Activated CD8-positive, alpha-beta memory T cell treated with anti-CD3 and anti-CD28 coated beads for 36 hours (primary cell): Measurements from ENCODE around the gene MS4A12. TPM values are rescaled to one million over a fixed set of nuclear protein-coding genes. Genes with fewer than 3 reads are reported as not detected.
"Not testable (repeated sequence)": the region's sequence is repeated elsewhere in the genome, so short reads cannot be mapped to it uniquely, and the experiment has no call there.

Source experiments
- CTCF ChIA-PET: fragments of 350-600 bp; sonication (Branson Sonifier 250); formaldehyde crosslinking; loops from one replicate; lab custom pipeline; 2021; ENCODE audit warnings: antibody characterized with exemption; lab: Charles Lee
- POLR2A ChIA-PET: fragments of 350-600 bp; sonication (Branson Sonifier 250); formaldehyde crosslinking; loops from one replicate; lab custom pipeline; 2021; ENCODE audit warnings: antibody characterized with exemption; lab: Charles Lee
- total RNA-seq, 2 experiments: library from RNA; stranded (reverse); gene quantifications; one replicate each; pipeline ENCODE4 v1.2.3, GENCODE V29; 2021

The MS4A12 gene, protein sequence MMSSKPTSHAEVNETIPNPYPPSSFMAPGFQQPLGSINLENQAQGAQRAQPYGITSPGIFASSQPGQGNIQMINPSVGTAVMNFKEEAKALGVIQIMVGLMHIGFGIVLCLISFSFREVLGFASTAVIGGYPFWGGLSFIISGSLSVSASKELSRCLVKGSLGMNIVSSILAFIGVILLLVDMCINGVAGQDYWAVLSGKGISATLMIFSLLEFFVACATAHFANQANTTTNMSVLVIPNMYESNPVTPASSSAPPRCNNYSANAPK
- total RNA-seq, result not detected

DNA sequence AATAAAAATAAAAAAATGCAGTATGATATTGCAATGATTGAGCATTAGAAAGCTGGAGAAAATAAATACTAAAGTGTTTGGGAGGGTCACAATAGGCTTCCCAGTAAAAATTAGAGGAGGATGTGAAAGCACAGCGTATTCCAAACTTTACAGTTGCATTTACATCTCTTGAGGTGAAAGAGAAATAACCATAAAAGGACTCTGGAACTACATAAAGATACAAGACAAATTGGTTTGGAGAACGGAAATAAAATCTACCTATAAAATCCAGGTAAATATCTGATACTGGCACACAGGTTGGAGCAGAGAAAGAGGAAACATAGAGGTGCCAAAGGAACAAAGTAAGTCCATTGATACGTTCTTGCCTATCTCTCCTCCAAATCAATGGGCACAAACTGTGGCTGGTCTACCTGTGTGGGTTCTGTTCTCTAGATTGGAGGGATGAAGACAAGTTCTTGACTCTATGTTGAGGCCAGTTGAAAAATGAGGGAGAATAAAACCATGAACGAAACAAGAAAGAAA, at the start of gene MS4A12:
Gene MS4A12 (plus strand): TSS at position 291 of the 522 bp plus-strand sequence. CDS start 4,541 bp downstream, outside the sequence.
- ChIA-PET CTCF (no interaction called here), POLR2A (interaction anchor here (0.6 kb wide), 1 partner anchor 372 kb away, joined by 4 read pairs; no protein-coding TSS in a partner anchor)

DNA sequence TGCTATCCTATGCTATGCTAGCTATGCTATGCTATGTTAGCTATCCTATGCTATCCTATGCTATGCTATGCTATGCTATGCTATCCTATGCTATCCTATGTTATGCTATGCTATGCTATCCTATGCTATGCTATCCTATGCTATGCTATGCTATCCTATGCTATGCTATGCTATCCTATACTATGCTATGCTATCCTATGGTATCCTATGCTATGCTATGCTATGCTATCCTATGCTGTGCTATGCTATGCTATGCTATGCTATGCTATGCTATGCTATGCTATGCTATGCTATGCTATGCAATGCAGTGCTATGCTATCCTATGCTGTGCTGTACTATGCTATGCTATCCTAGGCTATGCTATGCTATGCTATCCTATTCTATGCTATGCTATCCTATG, 45.5 kb upstream of the MS4A12 start:
- ChIA-PET CTCF (no interaction called here), POLR2A (no interaction called here)

DNA sequence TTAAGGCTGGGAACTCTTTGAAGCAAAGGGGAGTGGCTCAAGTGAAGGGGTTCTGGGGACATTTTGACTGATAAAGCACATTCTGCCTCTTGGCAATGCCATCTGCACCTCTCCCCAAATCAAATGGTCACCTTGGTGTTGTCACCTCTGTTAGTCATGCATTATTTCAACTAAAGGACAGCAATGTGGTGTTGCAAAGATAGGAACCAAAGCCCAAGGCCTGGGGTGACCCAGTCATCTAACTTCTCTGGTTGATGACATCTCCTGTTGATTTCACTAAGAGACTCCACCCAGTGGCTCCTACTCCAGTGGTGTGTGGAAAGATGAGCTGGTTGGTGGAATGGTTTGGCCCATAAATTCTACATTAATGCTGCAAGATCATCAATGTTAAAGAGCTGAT, 44.7 kb upstream of the MS4A12 start:
- CTCF ChIA-PET, result no interaction called here
- POLR2A ChIA-PET, result no interaction called here

DNA sequence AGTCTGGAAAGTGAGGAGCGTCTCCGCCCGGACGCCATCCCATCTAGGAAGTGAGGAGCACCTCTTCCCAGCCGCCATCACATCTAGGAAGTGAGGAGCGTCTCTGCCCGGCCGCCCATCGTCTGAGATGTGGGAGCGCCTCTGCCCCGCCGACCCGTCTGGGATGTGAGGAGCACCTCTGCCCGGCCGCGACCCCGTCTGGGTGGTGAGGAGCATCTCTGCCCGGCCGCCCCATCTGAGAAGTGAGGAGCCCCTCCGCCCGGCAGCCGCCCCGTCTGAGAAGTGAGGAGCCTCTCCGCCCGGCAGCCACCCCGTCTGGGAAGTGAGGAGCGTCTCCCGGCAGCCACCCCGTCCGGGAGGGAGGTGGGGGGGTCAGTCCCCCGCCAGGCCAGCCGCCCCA, 41.4 kb upstream of the MS4A12 start:
- POLR2A ChIA-PET, CTCF ChIA-PET: not testable (repeated sequence)

DNA sequence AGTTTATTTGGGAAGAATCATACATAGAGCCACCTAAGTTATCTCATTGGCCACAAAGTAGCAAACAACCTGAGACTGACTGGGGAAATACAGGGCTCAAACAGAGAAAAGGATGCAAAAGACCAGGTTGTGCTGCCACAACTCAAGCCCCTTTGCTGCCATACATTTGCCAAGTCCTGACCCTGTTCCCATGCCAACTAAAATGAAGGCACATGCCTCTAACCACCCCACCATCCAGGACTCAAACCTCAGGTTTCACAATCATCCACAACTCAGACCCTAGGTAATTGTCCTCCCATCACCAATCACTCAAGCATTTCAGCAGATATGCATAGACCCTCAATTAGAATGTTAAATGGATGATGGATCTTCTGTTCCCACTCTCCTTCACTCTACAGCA, 38.4 kb upstream of the MS4A12 start:
- ChIA-PET POLR2A (no interaction called here), CTCF (no interaction called here)

DNA sequence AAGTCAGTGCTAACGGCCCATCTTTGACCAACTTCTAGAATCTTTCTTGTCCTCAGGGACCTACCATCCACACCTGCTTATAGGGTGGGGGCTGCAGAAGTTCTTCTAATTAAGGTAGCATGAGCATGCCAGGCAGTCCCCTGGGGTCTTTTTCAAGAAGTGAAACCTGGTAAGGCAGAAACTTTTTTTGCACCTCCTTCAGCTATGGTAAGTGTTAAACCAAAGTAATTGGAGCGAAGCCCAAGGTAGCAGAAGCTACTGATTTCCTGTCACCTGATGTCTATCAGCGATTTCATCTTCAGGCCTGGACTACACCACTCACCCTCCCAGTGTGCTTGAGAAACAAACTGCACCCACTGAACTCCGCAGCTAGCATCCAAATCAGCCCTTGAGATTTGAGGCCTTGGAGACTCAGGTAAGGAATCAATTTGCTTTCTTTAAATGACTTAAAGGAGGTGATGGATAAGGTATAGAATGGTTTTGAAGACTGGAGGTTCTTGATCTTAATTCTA, 37.0 kb upstream of the MS4A12 start, which contains the start of gene MS4A1:
Gene MS4A1 (plus strand): TSS at position 317 of the 512 bp plus-strand sequence. CDS start 6,528 bp downstream, outside the sequence.
- POLR2A ChIA-PET, result no interaction called here

DNA sequence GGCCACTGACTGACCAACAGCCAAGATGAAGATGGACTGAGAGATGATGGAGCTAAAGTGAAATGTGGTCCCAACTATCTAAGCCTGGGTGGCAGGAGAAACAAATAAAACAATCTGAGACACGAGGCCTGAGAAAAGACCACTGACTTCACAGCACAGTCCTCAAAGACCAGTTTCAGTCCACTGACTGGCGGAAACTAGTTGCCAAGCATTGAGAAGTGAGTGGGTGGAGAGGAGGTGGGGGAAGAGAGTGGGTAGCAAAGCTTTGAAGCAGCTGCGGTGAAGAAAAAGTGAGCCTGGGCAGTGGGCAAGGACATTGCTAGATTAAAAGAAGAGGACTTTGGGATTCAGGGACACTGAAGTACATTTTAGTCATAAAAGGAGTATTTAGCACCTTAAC, 35.0 kb upstream of the MS4A12 start:
- ChIA-PET CTCF (no interaction called here), POLR2A (no interaction called here)

More for the DNA sequence above, 37.0 kb upstream of the MS4A12 start, which contains the start of gene MS4A1:
- CTCF ChIA-PET, result no interaction called here

DNA sequence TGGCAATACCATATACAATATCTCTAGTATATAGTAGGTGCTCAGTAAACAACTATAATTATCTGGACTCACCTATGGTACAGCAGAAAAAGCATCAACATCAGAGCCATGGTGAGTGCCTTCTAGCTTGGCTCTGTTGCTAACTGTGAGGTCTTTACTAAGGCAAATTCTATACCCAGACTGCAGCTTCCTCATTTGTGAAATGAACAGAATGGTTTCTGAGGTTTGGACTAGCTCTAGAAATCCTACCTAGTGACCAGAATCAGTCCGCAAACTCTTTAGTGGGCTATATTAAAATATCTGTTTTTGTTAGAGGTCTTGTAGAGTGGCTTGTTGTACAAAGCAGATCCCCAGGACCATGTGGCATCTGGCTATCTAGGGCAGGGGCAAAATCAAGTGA, 33.2 kb upstream of the MS4A12 start:
- ChIA-PET POLR2A (no interaction called here), CTCF (no interaction called here)

DNA sequence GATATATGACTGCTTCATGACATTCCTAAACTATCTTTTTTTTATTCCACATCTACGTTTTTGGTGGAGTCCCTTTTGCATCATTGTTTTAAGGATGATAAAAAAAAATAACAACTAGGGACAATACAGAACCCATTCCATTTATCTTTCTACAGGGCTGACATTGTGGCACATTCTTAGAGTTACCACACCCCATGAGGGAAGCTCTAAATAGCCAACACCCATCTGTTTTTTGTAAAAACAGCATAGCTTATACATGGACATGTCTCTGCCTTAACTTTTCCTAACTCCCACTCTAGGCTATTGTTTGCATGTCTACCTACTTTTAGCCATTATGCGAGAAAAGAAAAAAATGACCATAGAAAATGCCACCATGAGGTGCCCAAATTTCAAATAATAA, 23.7 kb upstream of the MS4A12 start:
- CTCF ChIA-PET, result no interaction called here
- POLR2A ChIA-PET, result no interaction called here

DNA sequence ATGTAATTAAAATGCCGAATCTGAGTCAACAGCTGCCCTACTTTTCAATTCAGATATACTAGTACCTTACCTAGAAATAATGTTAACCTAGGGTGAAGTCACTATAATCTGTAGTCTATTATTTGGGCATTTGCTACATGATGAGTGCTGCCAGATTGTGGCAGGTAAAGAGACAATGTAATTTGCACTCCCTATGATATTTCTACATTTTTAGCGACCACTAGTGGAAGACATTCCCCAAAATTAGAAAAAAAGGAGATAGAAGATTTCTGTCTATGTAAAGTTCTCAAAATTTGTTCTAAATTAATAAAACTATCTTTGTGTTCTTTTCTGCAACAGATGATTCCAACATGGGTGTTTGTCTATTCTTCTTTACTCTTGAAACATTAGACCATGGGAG, 22.9 kb upstream of the MS4A12 start:
- POLR2A ChIA-PET, result no interaction called here
- CTCF ChIA-PET, result no interaction called here

DNA sequence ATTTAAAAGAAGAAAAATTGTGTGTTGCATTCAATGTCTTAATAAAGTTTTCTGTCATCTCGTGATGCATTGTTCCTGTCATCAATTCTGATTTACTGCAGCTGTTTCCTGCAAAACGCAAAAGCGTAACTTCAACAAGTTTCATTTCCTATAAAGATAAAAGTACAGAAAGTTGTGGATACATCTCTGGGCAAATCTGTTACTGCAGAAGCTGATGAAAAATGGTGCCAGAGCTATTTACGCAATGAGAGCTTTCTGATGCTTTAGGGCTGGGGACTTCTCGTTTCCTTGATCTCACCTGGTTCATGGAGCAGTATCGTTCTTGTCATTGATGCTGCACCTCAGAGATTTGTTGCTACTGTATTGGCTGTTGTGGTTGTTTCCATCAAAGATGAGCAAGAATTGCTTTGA, 15.5 kb upstream of the MS4A12 start:
- ChIA-PET CTCF (interaction anchor here (0.6 kb wide), 1 partner anchor 61 kb away, joined by 3 read pairs; no protein-coding TSS in a partner anchor), POLR2A (no interaction called here)

DNA sequence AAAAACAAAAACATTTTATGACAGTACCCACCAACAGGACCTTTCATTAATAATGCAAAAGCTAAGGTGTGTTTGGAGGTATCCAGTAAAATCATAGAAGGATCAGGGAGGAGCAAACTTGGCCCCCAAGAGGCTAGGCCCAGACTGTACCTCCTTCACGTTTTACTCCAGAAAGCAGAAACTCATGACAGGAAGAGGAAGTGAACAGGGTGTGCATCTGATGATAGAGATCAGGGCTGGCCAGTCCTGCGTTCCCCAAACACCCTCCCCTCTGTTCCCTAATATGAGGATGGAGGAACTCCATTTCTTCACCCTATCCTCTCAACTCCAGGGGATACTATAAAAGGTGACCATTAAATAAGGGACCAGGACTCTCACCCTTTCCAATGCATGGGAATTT, 10.2 kb upstream of the MS4A12 start:
- CTCF ChIA-PET, result no interaction called here
- POLR2A ChIA-PET, result no interaction called here

DNA sequence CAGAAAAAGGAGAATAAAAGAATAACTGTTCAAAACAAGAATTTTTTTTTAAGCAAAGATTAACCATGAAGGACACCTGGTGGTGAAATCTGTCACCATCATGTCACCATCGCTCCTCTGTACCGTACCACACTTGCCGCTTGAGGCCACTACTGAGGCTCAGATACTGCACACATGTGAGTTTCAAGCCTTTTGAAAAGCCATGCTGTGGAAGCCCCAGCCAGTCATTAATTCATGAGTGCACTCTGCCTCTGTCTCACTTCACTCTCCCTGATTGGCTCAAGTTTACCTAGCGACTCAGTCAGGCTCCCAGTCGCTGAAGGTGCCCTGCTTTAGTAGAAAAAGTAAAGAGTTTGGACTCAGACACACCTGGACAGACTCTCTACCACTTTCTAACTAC, 6.6 kb upstream of the MS4A12 start:
- POLR2A ChIA-PET, result no interaction called here
- CTCF ChIA-PET, result interaction anchor here (0.9 kb wide), 1 partner anchor 10 kb away, joined by 3 read pairs; no protein-coding TSS in a partner anchor

DNA sequence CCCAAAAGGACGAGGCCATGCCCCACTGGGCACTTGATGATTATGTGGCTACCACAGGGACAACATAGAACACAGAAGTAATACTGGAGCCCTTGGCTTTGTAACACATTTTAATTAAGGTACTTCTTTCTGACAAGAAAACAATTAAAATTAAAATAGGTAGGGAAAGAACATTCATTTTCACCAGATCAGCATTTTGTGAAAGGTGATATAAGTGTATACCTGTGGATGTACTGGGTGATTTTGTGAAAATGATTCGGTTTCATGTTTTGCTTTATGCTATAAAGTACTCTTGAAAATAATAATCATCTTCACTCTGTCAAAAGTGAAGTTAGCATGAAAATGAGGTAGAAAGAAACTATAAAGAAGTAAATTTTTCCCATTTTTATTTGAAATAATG, 876 bp downstream of the MS4A12 start:
- CTCF ChIA-PET, result no interaction called here
- POLR2A ChIA-PET, result no interaction called here

DNA sequence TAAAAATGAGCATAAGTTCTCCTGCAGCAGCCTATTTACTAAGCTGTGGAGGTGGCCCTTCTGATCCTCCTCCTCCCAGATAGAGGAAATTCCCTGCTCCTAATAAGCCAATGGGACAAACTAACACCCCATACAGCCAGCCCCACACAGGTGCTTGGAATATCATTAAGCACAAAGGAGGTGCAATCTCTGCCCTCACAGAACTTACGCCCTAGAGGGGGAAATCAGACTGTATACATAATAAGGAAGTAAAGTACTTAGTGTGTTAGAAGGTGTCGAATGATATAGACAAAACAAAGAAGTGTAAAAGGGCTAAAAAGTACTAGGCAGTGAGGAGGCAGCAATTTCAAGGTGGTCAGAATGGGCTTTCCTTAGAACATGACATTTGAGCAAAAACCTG, 5.8 kb downstream of the MS4A12 start:
- POLR2A ChIA-PET, result interaction anchor here (0.6 kb wide), 1 partner anchor 475 kb away, joined by 3 read pairs; no protein-coding TSS in a partner anchor
- CTCF ChIA-PET, result no interaction called here

DNA sequence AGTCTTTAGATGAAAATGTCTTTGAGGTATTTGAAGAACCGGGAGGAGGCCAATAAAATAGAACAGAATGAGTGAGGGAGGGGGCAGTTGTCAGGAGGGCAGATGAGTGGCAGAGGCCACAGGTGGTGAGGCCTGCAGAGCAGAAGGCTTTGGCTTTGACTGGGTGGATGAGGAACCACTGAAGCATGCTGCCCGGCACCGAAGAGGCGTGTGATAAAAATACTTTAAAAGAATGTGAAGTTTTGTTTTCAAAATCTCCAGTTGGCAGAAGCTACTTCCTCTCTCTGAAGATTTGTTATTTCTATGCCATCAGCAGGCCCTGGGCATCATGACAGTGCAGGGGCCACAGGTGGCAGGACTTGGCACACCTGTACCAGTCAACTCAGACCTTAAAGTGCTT, 6.3 kb downstream of the MS4A12 start:
- CTCF ChIA-PET, result no interaction called here

DNA sequence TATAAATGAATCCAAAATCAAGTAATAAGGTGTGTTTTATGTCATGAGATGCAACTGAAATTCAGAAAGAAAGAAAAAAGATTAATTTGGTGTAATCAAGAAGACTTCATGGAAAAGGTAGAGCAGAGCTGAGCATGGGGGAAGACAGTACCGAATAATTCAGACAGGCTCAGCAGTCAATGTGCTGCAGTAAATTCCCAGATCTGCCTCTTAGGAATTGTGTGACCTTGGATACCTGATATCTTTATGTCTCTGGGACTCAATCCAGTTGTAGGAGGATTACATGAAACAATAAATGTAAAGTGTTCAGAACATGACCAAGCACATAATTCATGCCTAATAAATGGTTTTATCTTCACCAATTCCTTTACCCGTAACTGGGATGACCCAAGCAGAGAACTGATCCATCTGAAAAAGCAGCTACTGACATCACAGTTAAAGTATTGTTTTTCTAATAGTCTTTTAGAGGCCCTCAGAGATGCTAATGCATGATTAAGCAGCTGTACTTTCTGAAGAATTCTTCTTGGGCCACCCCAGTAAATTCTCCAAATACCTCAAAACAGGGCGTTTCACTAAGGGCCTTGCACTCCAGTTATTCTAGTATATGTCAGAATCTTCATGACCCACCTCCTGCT, 7.8 kb downstream of the MS4A12 start:
- POLR2A ChIA-PET, result no interaction called here
- CTCF ChIA-PET, result no interaction called here

More for the DNA sequence above, 6.3 kb downstream of the MS4A12 start:
- POLR2A ChIA-PET, result interaction anchor here (0.6 kb wide), 1 partner anchor 475 kb away, joined by 3 read pairs; no protein-coding TSS in a partner anchor

DNA sequence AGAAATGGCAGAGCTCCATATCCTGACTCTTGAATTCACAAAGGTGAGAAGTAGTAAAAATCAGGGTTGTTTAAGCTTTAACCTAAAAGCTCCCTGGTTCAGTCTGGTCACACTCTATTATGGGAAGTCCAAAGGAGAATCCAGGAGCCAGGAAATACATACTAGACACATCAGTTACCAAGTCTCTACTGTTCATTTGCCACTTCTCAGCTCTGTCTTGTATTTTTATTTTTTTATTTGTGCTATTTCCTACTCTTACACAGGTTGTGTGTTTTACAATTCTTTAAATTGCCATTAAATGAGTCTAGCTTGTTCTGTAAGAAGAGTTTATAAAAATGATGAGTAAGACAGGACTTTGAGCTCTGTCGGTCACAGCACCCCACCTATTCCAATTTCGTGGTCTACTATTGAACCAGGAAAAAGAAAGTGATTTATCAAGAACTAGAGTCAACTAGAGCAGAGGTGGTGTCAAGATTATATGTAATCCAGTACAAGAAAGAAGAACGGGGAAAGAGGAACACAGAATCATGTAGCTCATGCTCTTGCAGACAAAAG, 9.7 kb downstream of the MS4A12 start:
- ChIA-PET POLR2A (no interaction called here), CTCF (no interaction called here)

DNA sequence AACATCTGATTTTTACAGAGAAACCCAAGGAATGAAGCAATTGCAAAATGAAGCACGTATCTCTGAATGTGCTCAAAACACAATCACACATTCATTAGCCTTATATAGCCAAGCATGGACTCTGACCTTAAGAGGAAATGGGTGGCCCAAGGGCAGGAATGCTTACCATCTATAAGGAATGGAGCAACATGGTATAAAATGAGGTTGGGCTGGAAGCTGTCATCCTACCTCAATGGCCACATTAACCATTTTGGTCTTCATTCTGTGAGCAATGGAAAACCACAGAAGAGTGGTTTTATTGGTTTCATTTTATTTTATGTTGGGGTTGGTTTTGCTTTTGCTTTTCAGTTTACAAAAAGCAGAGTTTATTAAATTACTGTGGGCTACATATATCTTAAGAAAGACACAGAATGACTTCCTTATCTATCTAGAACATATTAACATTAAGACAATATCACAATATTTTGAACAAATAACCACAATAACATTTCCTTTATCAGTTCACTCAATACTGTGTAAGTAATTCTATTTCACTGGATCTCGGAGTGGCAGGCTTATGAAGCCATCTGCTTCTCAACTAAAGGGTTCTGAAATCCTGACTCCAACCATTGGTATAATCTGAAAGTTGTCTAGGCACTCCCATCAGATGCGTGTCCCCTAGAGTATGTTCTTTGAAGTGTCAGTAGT, 11.8 kb downstream of the MS4A12 start:
- ChIA-PET CTCF (no interaction called here), POLR2A (no interaction called here)
